D721Med (cell line): ENCODE results near the gene CDSN.

ENCODE experiments used
- DNase-seq: peaks from one replicate; pipeline ENCODE4 v3.0.0; 2011; ENCODE audit warnings: low spot score; ENCODE audit not compliant: insufficient read length
- FAIRE-seq: peaks from 2 replicates; lab custom pipeline; 2011; peaks lifted over from hg19 to GRCh38; lab: Jason Lieb, UNC
- TF ChIP-seq, protein P1 (sequence below): IDR thresholded peaks from 2 replicates; pipeline ENCODE4 v1.5.1; 2012; ENCODE audit warnings: mild to moderate bottlenecking, control low read depth; ENCODE audit not compliant: insufficient read depth; ENCODE audit errors: missing control alignments

The CDSN gene

DNA sequence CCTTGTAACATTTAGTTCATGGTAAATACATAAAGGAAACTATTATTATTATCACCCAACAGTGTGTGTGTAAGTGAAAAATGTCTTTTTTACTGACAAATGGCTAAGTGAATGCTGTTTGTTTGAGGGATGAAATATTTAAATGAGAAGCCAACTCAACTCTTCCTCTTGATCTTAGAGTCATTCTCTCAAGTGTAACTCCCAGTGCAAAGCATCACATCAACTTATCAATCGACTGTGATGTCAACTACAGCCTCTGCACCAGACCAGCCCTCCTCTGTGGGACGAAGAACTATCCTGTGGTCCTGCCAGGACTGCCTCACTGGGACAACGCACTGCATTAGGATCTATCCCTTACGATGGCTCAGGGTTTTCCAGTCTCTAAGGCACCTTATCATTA, 13.2 kb downstream of the CDSN start:
- DNase-seq (no peak), FAIRE-seq (no peak)
- TF ChIP-seq, protein P1, sequence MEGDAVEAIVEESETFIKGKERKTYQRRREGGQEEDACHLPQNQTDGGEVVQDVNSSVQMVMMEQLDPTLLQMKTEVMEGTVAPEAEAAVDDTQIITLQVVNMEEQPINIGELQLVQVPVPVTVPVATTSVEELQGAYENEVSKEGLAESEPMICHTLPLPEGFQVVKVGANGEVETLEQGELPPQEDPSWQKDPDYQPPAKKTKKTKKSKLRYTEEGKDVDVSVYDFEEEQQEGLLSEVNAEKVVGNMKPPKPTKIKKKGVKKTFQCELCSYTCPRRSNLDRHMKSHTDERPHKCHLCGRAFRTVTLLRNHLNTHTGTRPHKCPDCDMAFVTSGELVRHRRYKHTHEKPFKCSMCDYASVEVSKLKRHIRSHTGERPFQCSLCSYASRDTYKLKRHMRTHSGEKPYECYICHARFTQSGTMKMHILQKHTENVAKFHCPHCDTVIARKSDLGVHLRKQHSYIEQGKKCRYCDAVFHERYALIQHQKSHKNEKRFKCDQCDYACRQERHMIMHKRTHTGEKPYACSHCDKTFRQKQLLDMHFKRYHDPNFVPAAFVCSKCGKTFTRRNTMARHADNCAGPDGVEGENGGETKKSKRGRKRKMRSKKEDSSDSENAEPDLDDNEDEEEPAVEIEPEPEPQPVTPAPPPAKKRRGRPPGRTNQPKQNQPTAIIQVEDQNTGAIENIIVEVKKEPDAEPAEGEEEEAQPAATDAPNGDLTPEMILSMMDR: no peak

DNA sequence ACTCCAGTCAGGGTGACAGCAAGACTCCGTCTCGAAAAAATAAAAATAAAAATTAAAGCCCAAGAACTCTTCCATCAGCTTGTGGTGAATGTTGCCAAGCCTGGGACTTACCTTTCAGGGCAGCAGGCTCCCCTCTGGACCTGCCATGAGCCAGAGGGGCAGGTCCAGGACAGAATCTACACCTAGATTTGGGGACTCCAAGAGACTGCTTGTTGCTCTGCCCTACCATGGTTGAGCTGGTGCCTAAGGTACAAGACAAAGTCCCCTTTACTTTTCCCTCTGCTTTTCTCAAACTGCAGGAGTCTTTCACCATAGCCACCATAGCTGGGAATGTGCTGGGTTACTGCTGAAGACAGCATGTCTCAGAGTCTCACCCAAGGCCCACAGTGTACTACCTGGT, 17.1 kb downstream of the CDSN start:
- FAIRE-seq: no peak
- TF ChIP-seq, protein P1: no peak
- DNase-seq: no peak

DNA sequence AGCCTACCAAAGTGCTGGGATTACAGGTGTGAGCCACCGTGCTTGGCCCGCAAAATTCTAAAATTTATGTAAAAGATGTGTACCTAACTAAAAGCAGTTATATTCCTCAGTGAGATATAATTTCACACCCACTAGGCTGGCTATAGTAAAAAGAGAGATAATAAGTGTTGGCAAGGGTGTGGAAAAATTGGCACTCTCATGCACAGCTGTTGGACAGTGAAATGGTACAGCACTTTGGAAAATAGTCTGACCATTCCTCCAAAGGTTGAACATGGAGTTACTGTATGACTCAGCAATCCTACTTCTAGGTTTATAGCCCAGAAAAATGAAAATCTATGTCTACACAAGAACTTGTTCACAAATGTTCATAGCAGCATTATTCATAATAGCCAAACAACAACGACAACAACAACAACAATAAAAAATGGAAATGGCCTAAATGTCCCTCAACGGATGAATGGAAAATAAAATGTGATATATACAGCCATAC, 21.8 kb downstream of the CDSN start:
- FAIRE-seq: no peak

DNA sequence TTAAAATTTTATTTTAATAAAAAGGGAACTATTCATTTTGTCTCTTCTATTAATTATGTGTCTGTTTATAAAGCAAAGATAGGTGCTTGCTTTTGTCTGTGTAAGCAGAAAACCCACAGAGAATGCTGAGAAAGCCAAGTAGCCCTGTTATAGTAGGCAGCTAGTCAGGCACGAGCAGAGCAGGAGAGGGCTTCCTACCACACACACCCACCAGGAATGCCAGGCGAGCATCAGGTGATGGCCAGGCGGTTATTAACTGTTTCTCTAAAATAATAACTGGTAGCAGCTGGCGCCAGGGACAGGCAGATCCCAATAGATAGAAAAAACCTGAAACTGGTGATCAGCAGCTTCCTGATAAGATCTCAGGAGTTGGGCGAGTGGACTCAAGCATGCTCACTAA, 23.6 kb downstream of the CDSN start:
- FAIRE-seq (no peak), DNase-seq (no peak)
- TF ChIP-seq, protein P1: no peak

More for the DNA sequence above, 21.8 kb downstream of the CDSN start:
- TF ChIP-seq, protein P1: no peak
- no peak for DNase-seq

DNA sequence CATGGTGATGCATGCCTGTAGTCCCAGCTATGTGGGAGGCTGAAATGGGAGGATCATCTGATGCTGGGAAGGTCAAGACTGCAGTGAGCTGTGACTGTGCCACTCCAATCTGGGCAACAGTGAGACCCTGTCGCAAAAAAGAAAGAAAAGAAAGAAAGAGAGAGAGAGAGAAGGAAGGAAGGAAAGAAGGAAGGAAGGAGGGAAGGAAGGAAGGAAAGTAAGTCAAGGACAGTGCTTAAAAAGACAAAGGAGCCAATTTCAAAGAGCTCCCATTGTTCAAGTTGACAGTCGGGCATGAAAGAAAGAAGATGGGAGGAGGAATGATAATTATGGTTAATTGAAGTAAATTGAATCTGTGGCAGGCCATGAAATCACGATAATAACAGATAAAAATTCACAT, 24.0 kb downstream of the CDSN start:
- TF ChIP-seq, protein P1: no peak
- DNase-seq (no peak), FAIRE-seq (no peak)

DNA sequence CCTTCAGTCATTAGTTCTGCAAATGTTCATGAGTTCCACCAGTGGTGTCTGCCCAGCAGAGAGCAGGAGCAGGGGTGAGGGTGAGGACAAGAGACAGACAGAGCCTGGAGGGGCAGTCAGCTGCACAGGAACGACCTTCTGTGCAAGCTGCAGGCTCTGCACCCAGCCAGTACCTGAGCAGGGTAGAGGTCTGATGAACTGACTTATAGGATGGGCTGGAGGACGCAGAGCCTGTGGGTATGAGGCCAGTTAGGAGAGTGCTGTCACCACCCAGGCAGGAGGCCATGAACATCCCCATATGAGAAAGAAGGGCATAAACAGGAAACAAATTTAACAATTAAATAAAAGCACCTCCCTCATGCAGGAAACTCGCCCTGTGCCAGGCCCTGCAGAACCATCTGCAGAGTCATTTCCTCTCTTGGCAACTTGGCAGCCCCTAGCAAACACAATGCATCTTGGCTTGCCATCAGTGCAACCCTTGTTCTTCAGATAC, 25.8 kb downstream of the CDSN start:
- TF ChIP-seq, protein P1: no peak
- DNase-seq (no peak), FAIRE-seq (no peak)

DNA sequence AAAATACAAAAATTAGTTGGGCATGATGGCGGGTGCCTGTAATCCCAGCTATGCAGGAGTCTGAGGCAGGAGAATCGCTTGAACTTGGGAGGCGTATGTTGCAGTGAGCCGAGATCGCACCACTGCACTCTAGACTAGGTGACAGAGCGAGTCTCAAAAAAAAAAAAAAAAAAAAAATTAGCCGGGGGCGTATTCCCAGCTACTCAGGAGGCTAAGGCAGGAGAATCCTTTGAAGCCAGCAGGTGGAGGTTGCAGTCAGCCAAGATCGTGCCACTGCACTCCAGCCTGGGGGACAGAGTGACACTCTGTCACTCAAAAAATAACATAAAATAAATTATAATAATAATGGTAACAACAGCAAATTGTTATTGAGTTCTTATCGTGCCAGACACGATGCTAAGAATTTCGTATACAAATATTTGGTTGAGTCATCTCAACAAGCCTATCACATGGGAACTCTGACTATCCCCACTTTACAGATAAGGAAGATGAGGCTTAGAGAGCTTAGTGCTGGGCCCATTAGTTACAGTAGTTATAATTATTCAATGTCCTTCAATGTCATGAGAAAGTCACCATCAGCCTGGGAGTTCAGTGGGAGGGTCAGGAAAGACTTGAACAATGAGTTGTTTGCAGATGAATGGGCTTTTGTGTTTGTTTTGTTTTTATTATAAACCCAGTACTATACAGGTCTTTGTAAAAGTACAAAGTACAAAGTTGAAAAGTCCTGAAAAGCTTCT, 27.3 kb downstream of the CDSN start:
- TF ChIP-seq, protein P1: no peak
- DNase-seq: no peak
- FAIRE-seq: no peak
